ENCODE measurements around the gene TTC3.
"Not testable (repeated sequence)": the region's sequence is repeated elsewhere in the genome, so short reads cannot be mapped to it uniquely, and the experiment has no call there.

Gene TTC3

DNA sequence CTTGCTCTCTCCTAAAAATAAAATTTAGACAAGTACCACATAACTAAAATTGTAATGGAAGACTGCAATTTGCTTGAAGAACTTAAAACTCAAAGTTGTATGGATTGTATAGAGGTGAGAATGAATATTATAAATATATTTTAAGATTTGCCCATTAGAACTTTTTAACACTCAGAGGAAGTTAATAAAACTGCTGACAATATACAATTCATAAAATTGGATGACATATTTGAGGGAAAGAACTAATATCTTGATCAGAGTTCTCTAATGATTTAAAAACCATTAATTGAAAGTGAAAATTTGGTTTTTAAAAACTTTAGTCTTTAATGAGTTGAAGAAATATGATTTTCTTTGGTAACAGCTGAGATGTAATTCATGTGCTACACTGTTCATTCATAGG lies 20.9 kb downstream of the TTC3 start:
- no peak for DNase-seq (ENCODE audit: low read depth)

GRCh38 chr21:37095821-37096220 lies 22.8 kb downstream of the TTC3 start:
- no peak for DNase-seq (ENCODE audit: low read depth)

GRCh38 chr21:37098751-37099150 lies 25.7 kb downstream of the TTC3 start:
- no peak for DNase-seq (ENCODE audit: low read depth)

- no peak for DNase-seq (ENCODE audit: low read depth)
Measured at GRCh38 chr21:37100316-37100715, 27.3 kb downstream of the TTC3 start.

GRCh38 chr21:37101384-37101783 lies 28.3 kb downstream of the TTC3 start:
- no peak for DNase-seq (ENCODE audit: low read depth)

DNA sequence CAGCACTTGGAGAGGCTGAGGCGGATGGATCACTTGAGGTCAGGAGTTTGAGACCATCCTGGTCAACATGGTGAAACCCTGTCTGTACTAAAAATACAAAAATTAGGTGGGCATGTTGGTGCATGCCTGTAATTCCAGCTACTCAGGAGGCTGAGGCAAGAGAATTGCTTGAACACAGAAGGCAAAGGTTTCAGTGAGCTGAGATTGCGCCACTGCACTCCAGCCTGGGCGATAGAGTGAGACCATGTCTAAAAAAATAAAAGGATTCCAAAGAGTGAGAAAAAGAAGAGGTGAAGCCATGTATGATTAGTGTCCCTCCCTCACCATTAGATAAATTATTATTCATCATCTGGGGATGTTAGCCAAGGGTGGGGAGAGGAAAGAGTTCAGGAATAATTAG lies 29.7 kb downstream of the TTC3 start:
- not testable (repeated sequence) for DNase-seq (ENCODE audit: low read depth)

DNA sequence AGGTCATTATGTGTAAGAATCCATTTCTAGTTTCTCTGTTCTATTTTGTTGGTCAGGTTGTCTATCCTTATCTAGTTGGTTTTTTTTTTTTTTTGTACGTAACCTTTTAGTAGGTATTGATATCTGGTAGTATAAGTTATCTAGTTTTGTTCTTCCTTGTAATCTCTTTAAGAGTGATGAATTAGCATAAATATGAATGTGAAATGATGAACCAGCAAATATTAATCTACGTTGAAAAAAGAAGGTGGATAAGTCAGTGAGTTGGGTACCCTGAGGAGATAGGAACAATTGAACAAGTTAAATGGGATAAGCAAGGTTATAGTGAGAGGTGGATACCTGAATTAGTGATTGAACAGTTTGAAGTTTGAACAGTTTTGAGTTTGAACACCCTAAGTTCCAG lies 33.9 kb downstream of the TTC3 start:
- DNase-seq (ENCODE audit: low read depth): no peak

DNA sequence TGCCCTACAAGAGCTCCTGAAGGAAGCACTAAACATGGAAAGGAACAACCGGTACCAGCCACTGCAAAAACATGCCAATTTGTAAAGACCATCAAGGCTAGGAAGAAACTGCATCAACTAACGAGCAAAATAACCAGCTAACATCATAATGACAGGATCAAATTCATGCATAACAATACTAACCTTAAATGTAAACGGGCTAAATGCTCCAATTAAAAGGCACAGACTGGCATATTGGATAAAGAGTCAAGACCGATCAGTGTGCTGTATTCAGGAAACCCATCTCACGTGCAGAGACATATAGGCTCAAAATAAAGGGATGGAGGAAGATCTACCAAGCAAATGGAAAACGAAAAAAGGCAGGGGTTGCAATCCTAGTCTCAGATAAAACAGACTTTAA lies 38.0 kb downstream of the TTC3 start:
- DNase-seq (ENCODE audit: low read depth): not testable (repeated sequence)

GRCh38 chr21:37114301-37114700 lies 41.2 kb downstream of the TTC3 start:
- DNase-seq (ENCODE audit: low read depth): not testable (repeated sequence)

GRCh38 chr21:37116459-37116858 lies 43.4 kb downstream of the TTC3 start:
- DNase-seq (ENCODE audit: low read depth): not testable (repeated sequence)

DNA sequence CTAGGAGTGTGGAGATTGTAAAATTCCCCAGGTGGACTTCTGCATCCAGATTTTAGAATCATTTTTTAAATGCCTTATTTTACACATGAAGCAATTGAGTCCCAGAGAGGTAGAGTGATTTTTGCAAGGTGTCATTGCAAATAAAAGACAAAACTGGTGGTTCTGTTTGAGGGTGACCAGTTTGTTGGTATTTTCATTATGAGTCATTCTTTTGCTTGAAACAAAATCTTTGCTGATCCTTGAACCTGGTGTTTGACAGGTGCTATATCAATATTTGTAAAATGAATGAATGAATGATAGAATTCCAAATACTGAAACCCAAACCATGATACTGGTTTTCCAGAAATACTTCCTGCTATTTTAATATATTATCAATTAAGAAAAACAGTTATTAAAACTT lies 44.1 kb downstream of the TTC3 start:
- DNase-seq (ENCODE audit: low read depth): no peak

- no peak for DNase-seq (ENCODE audit: low read depth)
Measured at GRCh38 chr21:37118187-37118826, 45.3 kb downstream of the TTC3 start.

DNA sequence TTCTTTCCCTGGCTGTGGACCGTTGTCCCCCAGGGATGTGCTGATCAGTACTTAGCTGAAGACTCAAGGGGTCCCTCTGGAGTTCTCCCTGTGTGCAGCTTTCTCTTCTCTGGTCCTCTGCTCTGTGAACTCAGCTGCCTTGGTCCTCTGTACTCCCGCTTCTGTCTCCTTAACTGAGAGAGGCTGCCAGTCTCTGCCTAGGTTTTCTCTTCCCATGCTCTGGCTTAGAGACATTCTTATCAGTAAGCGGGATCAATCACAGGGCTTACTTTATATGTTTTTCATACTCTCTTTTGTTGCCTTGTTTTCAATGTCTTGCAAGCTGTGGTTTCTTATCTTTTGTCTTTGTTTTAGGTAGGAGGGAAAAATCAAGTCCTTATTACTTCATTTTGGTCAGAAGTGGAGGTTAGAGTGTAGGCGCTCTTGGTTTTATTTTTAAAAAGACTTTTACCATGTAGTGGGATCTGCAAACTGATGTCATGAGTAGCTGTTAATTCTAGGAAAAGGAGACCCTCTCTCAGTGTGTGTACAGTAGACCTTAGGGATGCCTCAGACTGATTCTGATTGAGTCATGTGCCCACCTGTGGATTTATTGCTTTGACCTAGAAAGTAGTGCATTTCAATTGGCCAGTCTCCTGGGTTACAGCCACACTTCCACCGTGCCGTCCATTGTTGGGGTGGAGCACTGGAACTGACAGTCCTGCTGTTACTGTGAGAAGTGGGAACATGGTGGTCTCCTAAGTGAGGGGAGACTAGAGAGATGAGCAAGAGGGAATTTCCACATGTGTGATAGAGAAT lies 46.6 kb downstream of the TTC3 start:
- no peak for DNase-seq (ENCODE audit: low read depth)

DNA sequence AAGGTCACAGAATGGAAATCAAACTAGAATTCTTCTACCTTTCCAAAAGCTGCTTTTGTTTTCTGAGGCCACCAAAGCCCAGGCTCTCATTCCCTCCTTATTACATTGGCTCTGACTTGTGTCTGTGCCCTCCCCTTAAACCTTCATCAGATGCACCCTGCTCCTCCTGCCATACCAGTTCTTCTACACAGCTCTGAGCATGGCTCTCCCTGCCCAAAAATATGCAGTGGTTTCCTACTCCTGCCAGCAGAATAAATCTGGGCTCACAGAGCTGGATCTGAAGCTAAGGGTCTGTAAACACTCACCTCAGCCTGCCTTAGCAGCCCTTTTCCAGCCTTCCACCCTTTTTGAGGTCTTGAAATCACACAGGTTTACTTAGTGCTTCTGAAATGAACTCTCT lies 55.0 kb downstream of the TTC3 start:
- no peak for DNase-seq (ENCODE audit: low read depth)

- DNase-seq (ENCODE audit: low read depth): no peak
Measured at GRCh38 chr21:37130971-37131370, 57.9 kb downstream of the TTC3 start.

GRCh38 chr21:37136261-37136660 lies 63.2 kb downstream of the TTC3 start:
- DNase-seq (ENCODE audit: low read depth): no peak

- no peak for DNase-seq (ENCODE audit: low read depth)
Measured at GRCh38 chr21:37136744-37137143, 63.7 kb downstream of the TTC3 start.

DNA sequence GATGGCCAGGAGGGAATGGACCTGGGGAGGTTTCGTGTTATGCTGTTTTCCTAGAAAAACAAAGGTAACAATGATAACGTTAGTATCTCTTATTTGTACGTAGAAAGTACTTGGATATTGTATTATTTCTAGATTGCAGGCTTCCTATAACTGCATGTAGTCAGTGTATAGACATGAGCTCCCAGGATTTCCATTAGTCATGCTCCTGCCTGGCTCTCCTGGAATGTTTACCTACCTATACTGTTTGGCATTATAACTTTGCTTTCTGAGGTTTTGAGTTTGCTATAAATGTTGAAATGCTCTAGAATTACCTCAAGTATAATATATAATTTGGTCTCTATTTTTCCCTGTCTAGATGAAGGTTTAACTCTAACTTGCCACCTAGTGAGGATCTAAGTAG lies 66.1 kb downstream of the TTC3 start:
- DNase-seq (ENCODE audit: low read depth): no peak

DNA sequence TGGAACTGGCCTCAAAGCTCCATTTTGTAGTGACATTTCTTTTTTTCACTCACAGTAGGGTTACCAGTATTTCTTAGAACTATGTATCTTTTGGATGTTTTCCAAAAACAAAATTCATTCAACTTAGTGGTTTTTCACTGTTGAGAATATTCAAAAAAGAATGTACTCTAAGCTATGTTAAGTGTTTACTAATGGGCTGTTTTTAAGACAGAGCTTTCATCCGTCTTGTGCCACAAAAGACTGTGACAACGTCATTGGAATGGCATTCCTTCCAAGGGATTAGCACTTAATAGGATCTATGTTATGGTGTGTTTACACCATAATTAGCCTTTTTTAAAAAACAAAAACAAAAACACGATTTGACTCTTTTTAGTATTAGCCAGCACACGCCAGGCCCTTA lies 66.8 kb downstream of the TTC3 start:
- DNase-seq (ENCODE audit: low read depth): no peak

- not testable (repeated sequence) for DNase-seq (ENCODE audit: low read depth)
Measured at GRCh38 chr21:37143392-37143791, 70.3 kb downstream of the TTC3 start.

DNA sequence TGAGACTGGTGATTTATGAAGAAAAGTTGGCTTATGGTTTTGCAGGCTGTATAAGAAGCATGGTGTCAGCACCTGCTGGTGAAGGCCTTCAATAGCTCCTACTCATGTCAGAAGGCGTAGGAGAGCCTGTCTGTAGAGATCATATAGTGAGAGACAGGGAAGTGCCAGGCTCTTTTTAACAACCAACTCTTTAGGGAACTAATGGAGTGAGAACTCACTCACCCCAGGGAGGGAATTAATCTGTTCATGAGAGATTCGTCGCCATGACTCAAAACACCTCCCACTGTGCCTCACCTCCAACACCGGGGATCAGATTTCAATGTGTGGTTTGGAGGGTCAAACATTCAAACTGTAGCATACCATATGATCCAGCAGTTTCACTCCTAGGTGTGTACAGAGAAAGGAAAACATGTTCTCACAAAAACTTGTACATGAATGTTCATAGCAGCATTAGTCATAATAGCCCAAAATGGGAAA lies 72.6 kb downstream of the TTC3 start:
- DNase-seq (ENCODE audit: low read depth): no peak

DNA sequence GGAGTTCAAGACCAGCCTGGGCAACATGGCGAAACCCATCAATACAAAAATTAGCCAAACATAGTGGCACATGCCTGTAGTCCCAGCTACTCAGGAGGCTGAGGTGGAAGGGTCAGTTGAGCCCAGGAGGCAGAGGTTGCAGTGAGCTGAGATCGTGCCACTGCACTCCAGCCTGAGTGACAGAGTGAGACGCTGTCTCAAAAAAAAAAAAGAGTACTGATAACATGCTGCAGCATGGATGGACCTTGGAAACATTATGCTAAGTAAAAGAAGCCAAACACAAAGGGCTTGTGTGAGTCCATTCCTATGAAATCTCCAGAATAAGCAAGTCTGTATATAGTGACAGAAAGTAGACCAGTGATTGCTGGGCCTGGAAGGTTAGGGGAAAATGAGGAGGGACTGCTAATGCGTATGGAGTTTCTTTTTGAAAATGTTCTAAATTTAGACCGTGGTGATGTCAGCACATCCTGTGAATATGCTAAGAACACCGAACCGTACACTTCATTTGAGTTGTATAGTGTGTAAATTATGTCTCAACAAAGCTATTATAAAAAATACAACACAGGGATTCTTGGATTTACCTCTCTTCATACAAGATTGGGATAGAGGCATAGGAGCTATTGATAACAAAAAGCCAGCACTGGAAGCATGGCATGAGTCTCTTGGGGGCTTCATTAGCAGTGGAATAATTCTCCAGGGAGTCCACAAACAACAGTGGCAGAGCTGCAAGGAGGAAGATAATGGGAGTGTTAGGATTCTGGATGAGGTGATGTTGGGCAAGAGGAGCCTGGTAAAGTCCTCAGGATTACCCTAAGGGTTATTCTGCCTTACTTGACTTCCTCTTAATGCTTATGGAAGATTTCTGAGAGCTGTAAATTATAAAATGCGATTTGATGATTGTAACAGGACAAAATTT lies 73.5 kb downstream of the TTC3 start:
- no peak for DNase-seq (ENCODE audit: low read depth)

DNA sequence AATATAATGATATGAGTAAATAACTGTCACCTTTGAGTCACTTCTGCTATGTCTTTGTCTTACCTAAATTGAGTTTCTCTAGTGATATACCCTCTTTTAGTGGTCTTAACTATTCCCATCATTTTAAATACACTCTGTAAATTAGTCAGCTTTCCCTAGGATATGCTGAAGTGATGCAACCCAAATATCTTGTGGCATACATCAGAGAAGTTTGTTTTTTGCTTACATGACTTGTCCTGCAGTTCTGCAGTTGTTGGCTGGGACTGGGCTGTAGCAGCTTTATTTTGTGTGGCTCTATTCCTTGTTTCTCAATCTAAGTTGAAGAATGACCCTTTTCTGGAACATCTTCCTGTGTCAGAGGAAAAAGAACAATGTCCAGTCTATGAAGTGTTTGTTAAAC lies 76.4 kb downstream of the TTC3 start:
- DNase-seq (ENCODE audit: low read depth): no peak
